OCI-LY7 (cell line): ENCODE data around the gene SAXO2.
"Not testable (repeated sequence)": the region's sequence is repeated elsewhere in the genome, so short reads cannot be mapped to it uniquely, and the experiment has no call there.

ENCODE experiments used
- EZH2phosphoT487 ChIP-seq: fragments of 200-600 bp; sonication (generic); IDR thresholded peaks from 2 replicates; pipeline ENCODE4 v1.6.1; 2018; ENCODE audit warnings: low read depth, borderline replicate concordance, mild to moderate bottlenecking, mixed run types, antibody characterized with exemption, low read length, moderate library complexity, mixed read lengths
- TF ChIP-seq, protein P1 (sequence below): fragments of 200-600 bp; sonication (generic); conservative IDR thresholded peaks from 2 replicates; pipeline ENCODE4 v1.5.1; 2014; ENCODE audit warnings: mild to moderate bottlenecking, antibody characterized with exemption, low read length, moderate library complexity, mixed read lengths

- TF ChIP-seq, protein P1, sequence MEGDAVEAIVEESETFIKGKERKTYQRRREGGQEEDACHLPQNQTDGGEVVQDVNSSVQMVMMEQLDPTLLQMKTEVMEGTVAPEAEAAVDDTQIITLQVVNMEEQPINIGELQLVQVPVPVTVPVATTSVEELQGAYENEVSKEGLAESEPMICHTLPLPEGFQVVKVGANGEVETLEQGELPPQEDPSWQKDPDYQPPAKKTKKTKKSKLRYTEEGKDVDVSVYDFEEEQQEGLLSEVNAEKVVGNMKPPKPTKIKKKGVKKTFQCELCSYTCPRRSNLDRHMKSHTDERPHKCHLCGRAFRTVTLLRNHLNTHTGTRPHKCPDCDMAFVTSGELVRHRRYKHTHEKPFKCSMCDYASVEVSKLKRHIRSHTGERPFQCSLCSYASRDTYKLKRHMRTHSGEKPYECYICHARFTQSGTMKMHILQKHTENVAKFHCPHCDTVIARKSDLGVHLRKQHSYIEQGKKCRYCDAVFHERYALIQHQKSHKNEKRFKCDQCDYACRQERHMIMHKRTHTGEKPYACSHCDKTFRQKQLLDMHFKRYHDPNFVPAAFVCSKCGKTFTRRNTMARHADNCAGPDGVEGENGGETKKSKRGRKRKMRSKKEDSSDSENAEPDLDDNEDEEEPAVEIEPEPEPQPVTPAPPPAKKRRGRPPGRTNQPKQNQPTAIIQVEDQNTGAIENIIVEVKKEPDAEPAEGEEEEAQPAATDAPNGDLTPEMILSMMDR = not testable (repeated sequence)
- TF ChIP-seq EZH2phosphoT487 = not testable (repeated sequence)
Observed at GRCh38 chr15:82327372-82327771, 64.8 kb downstream of the SAXO2 start.
